Activated T-cell treated with anti-CD3 and anti-CD28 coated beads, Interleukin-2, amount 50 U/mL, for 72 hours (primary cell): ENCODE data around the gene PTPN2. TPM values are rescaled to one million over a fixed set of nuclear protein-coding genes. Genes with fewer than 3 reads are reported as not detected.
A peak's percentile ranks its signal among the peaks of the same experiment; 100 is the strongest.

Experiments used
- ATAC-seq, 2 donors: fragments of 150-1000 bp; cut with Tn5 transposase; replicated peaks in 1 of 2; 2 replicates each; pipeline ENCODE4 v1.10.0; 2021; ENCODE audit warnings: moderate library complexity in 2 of 2, mild to moderate bottlenecking in 1 of 2
- DNase-seq, 2 donors: peaks; one replicate each; pipeline ENCODE4 v3.0.0; 2021 to 2022; ENCODE audit warnings: mixed read lengths in 1 of 2
- H3K27ac Mint-ChIP-seq: one replicate; pipeline ENCODE4 v1.8.0; 2022; ENCODE audit warnings: mild to moderate bottlenecking, moderate library complexity, mixed read lengths
- H3K27me3 Mint-ChIP-seq: one replicate; pipeline ENCODE4 v1.8.0; 2022; ENCODE audit warnings: low read depth, mixed read lengths
- H3K36me3 Mint-ChIP-seq, 2 donors: one replicate each; pipeline ENCODE4 v1.8.0; 2022; ENCODE audit warnings: mixed read lengths in 2 of 2, mild to moderate bottlenecking in 1 of 2; ENCODE audit not compliant: insufficient read depth in 2 of 2
- H3K4me1 Mint-ChIP-seq: one replicate; pipeline ENCODE4 v1.8.0; 2022; ENCODE audit warnings: low read depth, mixed read lengths
- H3K4me3 Mint-ChIP-seq, 2 donors: one replicate each; pipeline ENCODE4 v1.8.0; 2022; ENCODE audit warnings: mild to moderate bottlenecking in 2 of 2, mixed read lengths in 2 of 2, moderate library complexity in 2 of 2
- H3K9me3 Mint-ChIP-seq, 2 donors: one replicate each; pipeline ENCODE4 v1.8.0; 2022; ENCODE audit warnings: mixed read lengths in 2 of 2
- total RNA-seq, 2 donors: library from RNA; stranded (reverse); gene quantifications; one replicate each; pipeline ENCODE4 v1.2.3, GENCODE V29; 2022

The PTPN2 gene
- total RNA-seq, 2 donors from 2014 or later = 84.9 to 86.2 TPM

DNA sequence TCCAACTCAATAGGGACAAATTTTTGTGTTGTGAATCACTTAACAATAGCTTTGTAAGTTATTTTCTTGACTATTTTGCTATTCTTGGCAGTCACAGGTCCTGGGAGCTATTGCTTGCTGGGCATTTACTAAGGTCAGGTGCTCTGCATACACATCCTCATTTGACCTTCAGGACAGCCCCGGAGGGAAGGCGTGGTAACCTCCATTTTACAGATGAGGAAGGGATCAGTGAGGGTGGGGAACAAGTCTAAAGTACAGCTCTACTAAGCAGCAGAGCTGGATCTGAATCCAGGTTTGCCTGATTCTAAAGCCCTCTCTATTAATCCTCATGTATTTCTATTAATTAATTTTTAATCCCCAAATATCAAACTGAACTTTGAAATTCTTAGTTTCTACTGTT, 58.8 kb downstream of the PTPN2 start:
- Mint-ChIP-seq H3K36me3 (peaks cover 6 to 15% of the 10 kb centered on the region in 2 donors), H3K4me1 (peaks cover 33% of the 10 kb centered on the region), H3K27me3 (no peaks in the 10 kb centered on the region), H3K9me3 (peaks cover 3 to 5% of the 10 kb centered on the region in 2 donors), H3K27ac (no peak overlapping the region), H3K4me3 (no peak overlapping the region)
- ATAC-seq (no peak), DNase-seq (no peak)

DNA sequence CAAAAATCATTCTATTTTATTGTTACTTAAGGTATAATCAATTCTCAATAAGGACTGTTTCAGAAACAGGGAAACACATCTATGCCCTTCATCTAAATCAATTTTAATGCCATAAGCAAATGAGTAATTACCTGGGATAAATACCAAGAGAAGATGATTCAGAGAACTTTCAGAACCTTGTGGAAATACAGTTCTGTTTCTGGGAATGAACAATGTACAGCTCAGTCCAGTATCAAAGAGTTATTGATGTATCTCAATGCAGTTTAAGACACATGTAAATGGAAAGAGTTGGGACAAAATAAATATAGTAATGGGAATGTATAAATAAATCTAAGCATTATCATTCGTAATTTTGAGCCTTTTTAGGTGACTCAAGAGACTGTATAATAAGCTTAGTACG, 60.1 kb downstream of the PTPN2 start:
- Mint-ChIP-seq H3K27ac (peak overlapping the region; percentile 3), H3K36me3 (peaks cover 6 to 14% of the 10 kb centered on the region in 2 donors), H3K9me3 (peaks cover 3 to 5% of the 10 kb centered on the region in 2 donors), H3K27me3 (no peaks in the 10 kb centered on the region), H3K4me3 (no peak overlapping the region), H3K4me1 (peaks cover 43% of the 10 kb centered on the region)
- ATAC-seq (peak in 1 of 2 donors; percentile 38), DNase-seq (no peak)

DNA sequence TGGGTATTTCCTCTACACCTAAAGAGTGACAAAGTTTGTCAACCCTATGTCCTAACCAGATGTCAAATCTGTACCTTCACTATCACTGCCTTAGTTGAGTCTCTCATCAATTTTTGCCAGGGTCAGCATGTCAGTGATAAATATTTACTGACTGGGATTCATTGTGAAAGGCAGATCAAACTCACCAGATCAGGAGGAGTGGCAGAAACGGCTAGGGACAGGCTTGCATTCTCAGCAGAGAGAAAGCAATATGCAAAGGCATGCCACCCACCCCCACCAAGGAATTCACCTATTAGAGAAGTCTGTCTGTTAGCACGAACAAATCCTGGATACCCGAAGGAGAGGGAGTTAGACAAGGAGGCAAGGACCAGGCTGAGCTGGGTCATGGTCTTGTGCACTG, 62.6 kb downstream of the PTPN2 start:
- Mint-ChIP-seq H3K36me3 (peaks cover under 1 to 13% of the 10 kb centered on the region in 2 donors), H3K4me1 (peaks cover 34% of the 10 kb centered on the region), H3K27ac (no peak overlapping the region), H3K4me3 (no peak overlapping the region), H3K9me3 (no peaks in the 10 kb centered on the region), H3K27me3 (no peaks in the 10 kb centered on the region)
- no peak for ATAC-seq
- DNase-seq = no peak

DNA sequence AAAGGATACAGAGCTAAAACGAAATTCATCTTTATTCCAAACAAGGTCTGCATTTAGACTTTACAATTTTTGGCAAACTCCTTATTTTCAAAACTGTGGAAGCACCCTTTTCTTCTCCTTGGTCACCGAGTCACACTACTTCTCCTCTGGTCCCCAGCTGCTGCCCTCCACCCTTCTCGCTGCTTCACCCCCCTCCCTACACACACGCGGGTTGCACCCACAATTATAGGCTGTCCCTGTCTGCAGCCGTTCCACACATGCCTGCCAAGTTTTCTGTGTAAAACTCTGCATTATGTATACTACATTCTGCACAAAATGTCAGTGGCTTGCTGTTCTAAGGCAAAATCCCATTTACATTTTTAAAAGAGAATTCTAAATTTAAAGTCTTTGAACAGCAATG, 63.5 kb downstream of the PTPN2 start:
- Mint-ChIP-seq H3K4me1 (peaks cover 34% of the 10 kb centered on the region), H3K9me3 (no peaks in the 10 kb centered on the region), H3K4me3 (no peak overlapping the region), H3K36me3 (peaks cover 6 to 20% of the 10 kb centered on the region in 2 donors), H3K27me3 (no peaks in the 10 kb centered on the region), H3K27ac (no peak overlapping the region)
- DNase-seq (no peak), ATAC-seq (no peak)

DNA sequence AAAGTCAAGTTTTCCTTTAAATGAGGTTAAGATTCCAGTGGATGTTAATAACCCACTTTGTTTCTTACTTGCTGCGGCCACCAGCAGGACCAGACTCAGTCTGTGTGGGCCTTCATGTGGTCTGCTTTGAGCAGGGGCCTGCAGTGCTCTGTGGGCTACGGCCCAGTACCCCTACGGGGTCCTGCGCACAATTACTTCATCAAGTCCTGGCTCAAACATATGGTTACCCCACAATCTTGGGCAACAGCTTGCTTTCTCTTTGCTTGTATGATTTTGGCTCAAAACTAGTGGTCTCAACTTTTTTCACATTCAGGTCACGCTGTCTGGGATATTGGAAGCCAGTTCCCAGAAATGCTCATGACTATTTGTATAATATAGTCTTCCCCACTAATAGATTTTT, 64.2 kb downstream of the PTPN2 start:
- Mint-ChIP-seq H3K27ac (no peak overlapping the region), H3K27me3 (no peaks in the 10 kb centered on the region), H3K4me3 (no peak overlapping the region), H3K9me3 (no peaks in the 10 kb centered on the region), H3K36me3 (peaks cover 6 to 17% of the 10 kb centered on the region in 2 donors), H3K4me1 (peaks cover 34% of the 10 kb centered on the region)
- DNase-seq (no peak), ATAC-seq (peak in 1 of 2 donors; percentile 30)

DNA sequence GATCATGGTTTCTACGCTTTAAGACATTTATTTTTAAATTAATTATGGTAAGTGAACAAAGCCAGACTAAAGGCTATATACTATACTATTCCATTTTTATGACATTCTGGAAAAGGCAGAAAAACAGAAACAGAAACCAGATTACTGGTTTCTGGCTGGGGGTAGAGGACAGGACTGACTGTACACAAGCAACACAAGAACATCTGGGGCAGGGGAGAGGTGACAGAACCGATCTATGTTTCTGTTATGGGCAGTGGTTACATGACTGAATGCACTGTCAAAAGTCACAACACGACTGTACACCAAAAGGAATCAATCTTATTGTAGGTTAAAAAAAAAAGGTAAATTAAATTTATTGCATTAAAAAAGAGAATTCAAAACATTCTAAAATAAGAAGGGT, 64.7 kb downstream of the PTPN2 start:
- H3K36me3 Mint-ChIP-seq = peaks cover 6 to 17% of the 10 kb centered on the region in 2 donors
- peak overlapping the region; percentile 87 for H3K27ac Mint-ChIP-seq
- H3K27me3 Mint-ChIP-seq = no peaks in the 10 kb centered on the region
- H3K4me1 Mint-ChIP-seq = peaks cover 30% of the 10 kb centered on the region
- H3K9me3 Mint-ChIP-seq = no peaks in the 10 kb centered on the region
- DNase-seq (peak; percentile 15 to 16), ATAC-seq (peak; percentile 84 to 95)
- no peak overlapping the region for H3K4me3 Mint-ChIP-seq

DNA sequence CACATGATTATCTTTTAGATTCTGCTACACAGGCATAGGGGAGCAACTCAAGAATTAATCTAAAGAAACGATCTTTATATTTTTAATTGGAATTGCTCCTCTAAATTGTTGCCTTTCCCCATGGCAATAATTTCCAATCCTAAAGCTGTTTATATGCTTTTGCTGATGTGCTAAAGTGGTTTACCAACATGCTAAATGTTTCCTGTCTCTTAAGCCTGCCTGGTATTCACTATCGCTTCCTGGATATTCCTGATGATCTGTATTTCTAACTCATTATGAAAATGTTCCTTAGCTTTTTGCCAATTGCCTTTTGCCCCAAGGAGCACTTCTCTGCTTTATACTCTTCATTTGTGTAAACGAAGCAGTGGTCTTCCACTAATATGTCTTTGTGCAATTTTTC, 65.8 kb downstream of the PTPN2 start:
- DNase-seq (no peak), ATAC-seq (no peak)
- H3K4me3 Mint-ChIP-seq = no peak overlapping the region
- H3K36me3 Mint-ChIP-seq = peaks cover 6 to 19% of the 10 kb centered on the region in 2 donors
- H3K27me3 Mint-ChIP-seq = no peaks in the 10 kb centered on the region
- no peaks in the 10 kb centered on the region for H3K9me3 Mint-ChIP-seq
- H3K27ac Mint-ChIP-seq = no peak overlapping the region
- peaks cover 23% of the 10 kb centered on the region for H3K4me1 Mint-ChIP-seq

DNA sequence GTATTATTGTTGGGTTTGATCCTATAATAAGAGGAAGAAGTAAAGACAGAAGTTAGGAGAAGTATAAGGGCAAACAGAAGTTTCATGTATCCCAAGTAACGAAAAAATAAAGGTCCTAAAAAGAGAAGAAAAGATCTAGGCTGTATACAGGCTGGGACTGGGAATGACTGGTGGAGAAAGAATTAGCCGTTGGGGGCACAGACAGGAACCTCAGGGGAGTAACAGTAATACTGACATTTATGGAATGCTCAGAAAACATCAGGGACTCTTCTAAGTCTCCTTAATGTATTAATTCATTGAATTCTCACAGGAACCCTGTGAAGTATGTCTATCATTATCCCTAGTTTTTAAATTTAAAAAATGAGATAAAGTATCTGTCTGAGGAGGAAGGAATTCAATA, 67.6 kb downstream of the PTPN2 start:
- Mint-ChIP-seq H3K4me3 (no peak overlapping the region), H3K27ac (peak overlapping the region; percentile 73), H3K36me3 (peaks cover 6 to 19% of the 10 kb centered on the region in 2 donors), H3K27me3 (no peaks in the 10 kb centered on the region), H3K4me1 (peaks cover 28% of the 10 kb centered on the region), H3K9me3 (no peaks in the 10 kb centered on the region)
- no peak for DNase-seq
- ATAC-seq = no peak

DNA sequence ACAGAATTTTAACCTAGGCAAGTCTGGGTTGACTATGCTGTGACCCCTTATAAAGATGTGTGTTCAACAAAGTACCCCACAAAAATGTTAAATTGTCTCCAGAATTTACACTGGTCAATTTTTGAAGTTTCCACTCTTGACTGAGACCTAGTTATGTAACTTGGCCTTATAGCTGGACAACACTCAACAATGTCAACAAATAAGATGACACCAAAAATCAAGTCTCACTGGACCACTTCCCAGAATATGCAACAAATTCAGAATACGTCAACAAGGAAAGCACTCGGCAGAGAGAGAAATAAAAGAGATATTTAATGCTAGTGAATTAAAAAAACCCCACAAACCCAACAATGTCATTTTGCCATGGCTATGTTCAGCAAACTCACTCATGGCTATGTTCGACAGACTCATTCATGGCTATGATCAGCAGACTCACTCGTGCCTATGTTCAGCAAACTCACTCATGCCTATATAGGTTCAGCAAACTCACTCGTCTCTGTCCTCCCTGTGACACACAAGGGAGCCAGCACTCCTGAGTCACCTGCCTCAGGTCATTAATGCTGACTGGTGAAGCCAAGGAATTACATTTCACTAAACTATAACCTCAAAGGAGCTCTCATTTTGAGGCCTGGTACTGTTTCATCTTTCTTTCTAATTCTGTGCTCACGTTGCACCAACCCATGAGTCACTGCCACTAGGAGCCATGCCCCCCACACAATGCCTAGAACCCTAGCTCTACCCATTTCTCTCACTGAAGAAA, 72.7 kb downstream of the PTPN2 start:
- Mint-ChIP-seq H3K4me1 (peaks cover 10% of the 10 kb centered on the region), H3K36me3 (peaks cover 10 to 14% of the 10 kb centered on the region in 2 donors), H3K27me3 (no peaks in the 10 kb centered on the region), H3K4me3 (no peak overlapping the region), H3K27ac (peak overlapping the region; percentile 15), H3K9me3 (no peaks in the 10 kb centered on the region)
- ATAC-seq (peak; percentile 96 to 98), DNase-seq (peak; percentile 14 to 55)

DNA sequence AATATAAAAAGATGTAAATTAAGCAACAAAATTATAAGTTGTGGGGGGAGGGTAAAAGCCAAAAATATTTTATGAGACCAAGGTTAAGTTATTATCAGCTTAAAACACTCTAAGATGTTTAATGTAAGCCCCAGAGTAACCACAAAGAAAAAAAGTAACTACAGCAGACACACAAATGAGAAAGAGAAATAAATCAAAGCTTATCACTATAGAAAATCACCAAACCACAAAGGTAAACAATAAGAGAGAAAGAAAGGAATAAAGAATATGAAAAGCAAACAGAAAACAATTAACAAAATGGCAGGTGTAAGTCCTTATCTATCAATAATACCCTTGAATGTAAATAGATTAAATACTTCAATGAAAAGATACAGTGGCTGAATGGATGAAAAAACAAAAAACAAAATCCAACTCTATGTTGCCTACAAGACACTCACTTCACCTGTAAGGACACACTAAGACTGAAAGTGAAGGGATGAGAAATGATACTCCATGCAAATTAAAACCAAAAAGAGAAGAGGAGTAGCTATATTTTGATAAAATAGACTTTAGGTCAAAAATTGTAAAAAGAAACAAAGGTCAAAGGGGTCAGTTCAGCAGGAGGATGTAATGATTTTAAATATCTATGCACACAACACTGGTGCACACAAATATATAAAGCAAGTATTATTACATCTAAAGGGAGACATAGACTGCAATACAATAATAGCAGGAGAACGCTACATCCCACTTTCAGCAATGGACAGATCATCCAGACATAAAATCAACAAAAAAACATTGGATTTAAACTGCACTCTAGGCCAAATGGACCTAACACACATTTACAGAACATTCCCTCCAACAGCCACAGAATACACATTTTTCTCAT, 80.7 kb downstream of the PTPN2 start:
- H3K27me3 Mint-ChIP-seq = no peaks in the 10 kb centered on the region
- H3K36me3 Mint-ChIP-seq = peaks cover 10 to 11% of the 10 kb centered on the region in 2 donors
- H3K27ac Mint-ChIP-seq = no peak overlapping the region
- no peaks in the 10 kb centered on the region for H3K9me3 Mint-ChIP-seq
- H3K4me1 Mint-ChIP-seq = peaks cover 11% of the 10 kb centered on the region
- H3K4me3 Mint-ChIP-seq = no peak overlapping the region
- ATAC-seq (no peak), DNase-seq (no peak)

DNA sequence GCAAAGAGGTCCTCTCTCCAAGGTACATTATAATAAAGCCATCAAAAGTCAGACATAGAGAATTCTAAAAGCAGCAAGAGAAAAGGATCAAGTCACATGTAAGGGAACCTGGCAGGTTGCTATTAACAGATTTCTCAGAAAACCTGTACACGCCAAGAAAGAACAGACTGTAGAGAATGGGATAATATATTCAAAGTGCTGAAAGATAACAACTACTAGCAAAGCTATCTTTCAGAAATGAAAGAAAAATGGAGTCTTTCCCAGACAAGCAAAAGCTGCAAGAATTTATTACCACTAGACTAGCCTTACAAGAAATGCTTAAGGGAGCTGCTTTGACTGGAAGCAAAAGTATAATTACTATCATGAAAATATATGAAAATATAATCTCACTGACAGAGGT, 81.5 kb downstream of the PTPN2 start:
- no peak overlapping the region for H3K27ac Mint-ChIP-seq
- ATAC-seq = no peak
- no peak for DNase-seq
- no peak overlapping the region for H3K4me3 Mint-ChIP-seq
- no peaks in the 10 kb centered on the region for H3K9me3 Mint-ChIP-seq
- H3K4me1 Mint-ChIP-seq = peaks cover 11% of the 10 kb centered on the region
- H3K36me3 Mint-ChIP-seq = peaks cover 10 to 11% of the 10 kb centered on the region in 2 donors
- H3K27me3 Mint-ChIP-seq = no peaks in the 10 kb centered on the region

DNA sequence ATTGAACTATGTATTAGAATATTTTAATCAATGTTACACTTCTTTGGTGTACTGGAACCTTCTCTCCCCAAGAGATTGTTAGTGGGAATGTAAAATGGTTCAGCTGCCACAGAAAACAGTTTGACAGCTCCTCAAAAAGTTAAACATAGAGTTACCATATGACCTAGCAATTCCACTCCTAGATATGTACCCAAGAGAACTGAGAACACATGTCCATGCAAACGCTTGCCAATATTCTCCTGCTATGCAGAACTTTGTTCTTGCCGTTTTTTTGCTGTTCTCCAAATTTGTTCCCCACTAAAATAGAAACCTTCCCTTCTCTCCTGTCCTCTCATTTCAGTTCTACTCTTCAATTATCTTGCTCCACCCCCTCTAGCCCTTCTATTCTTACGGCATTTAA, 87.6 kb downstream of the PTPN2 start:
- H3K27me3 Mint-ChIP-seq = no peaks in the 10 kb centered on the region
- peaks cover 0 to 1% of the 10 kb centered on the region in 2 donors for H3K36me3 Mint-ChIP-seq
- no peaks in the 10 kb centered on the region for H3K9me3 Mint-ChIP-seq
- no peaks in the 10 kb centered on the region for H3K4me1 Mint-ChIP-seq
- ATAC-seq (no peak), DNase-seq (no peak)
- H3K27ac Mint-ChIP-seq = peak overlapping the region; percentile 27
- no peak overlapping the region for H3K4me3 Mint-ChIP-seq

DNA sequence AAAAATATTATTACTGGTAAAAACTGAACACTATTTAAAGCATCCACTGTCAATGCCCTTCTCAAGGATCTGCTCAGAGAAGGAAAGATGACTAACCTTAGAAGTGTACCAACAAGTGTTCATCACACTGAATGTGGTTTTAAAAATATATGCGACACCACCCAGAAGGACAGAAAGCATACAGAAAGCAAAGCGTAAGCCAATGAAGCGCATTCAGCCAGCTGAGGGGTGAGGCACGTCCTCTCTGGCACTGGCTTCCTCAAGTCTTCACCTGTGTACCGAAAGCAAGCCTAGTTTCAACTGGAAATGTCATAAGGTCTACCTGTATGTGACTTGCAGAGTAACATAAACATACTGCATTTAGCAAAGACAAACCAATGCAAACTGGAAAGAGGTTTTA, 92.4 kb downstream of the PTPN2 start:
- no peak overlapping the region for H3K27ac Mint-ChIP-seq
- no peaks in the 10 kb centered on the region for H3K36me3 Mint-ChIP-seq
- no peaks in the 10 kb centered on the region for H3K4me1 Mint-ChIP-seq
- ATAC-seq (peak in 1 of 2 donors; percentile 37), DNase-seq (no peak)
- H3K4me3 Mint-ChIP-seq = no peak overlapping the region
- H3K27me3 Mint-ChIP-seq = no peaks in the 10 kb centered on the region
- H3K9me3 Mint-ChIP-seq = no peaks in the 10 kb centered on the region
